GM21515 (cell line): ENCODE results near the gene PRR23A.

Experiments used
- ATAC-seq: cut with Tn5 transposase; IDR thresholded peaks from one replicate; pipeline ENCODE4 v1.9.1; 2021; ENCODE audit not compliant: unreplicated experiment

The PRR23A gene

GRCh38 chr3:138974462-138974861 lies 31.6 kb downstream of the PRR23A start:
- no peak for ATAC-seq

GRCh38 chr3:138972941-138973340 lies 33.1 kb downstream of the PRR23A start:
- ATAC-seq, result no peak

- ATAC-seq, result no peak
These were observed 34.2 kb downstream of the PRR23A start for GRCh38 chr3:138971766-138972320.

- ATAC-seq, result no peak
These were observed 41.1 kb downstream of the PRR23A start for GRCh38 chr3:138964923-138965322.

GRCh38 chr3:138964264-138964663 lies 41.8 kb downstream of the PRR23A start:
- no peak for ATAC-seq

- no peak for ATAC-seq
These were observed 43.1 kb downstream of the PRR23A start for GRCh38 chr3:138962854-138963560.

- ATAC-seq, result no peak
These were observed 45.6 kb downstream of the PRR23A start for GRCh38 chr3:138960417-138960852.
